GM20000 (cell line): ENCODE data around the gene IRAK1.

ENCODE experiments used
- DNase-seq: peaks from one replicate; pipeline ENCODE4 v3.0.0; 2012; ENCODE audit warnings: low spot score
- TF ChIP-seq, protein P1 (sequence below): IDR thresholded peaks from 2 replicates; pipeline ENCODE4 v1.5.1; 2012; ENCODE audit warnings: mild to moderate bottlenecking, control low read depth; ENCODE audit errors: extremely low read depth, missing control alignments

IRAK1 gene

GRCh38 chrX:154058214-154058997 lies 38.7 kb upstream of the IRAK1 start:
- DNase-seq, result no peak
- TF ChIP-seq, protein P1, sequence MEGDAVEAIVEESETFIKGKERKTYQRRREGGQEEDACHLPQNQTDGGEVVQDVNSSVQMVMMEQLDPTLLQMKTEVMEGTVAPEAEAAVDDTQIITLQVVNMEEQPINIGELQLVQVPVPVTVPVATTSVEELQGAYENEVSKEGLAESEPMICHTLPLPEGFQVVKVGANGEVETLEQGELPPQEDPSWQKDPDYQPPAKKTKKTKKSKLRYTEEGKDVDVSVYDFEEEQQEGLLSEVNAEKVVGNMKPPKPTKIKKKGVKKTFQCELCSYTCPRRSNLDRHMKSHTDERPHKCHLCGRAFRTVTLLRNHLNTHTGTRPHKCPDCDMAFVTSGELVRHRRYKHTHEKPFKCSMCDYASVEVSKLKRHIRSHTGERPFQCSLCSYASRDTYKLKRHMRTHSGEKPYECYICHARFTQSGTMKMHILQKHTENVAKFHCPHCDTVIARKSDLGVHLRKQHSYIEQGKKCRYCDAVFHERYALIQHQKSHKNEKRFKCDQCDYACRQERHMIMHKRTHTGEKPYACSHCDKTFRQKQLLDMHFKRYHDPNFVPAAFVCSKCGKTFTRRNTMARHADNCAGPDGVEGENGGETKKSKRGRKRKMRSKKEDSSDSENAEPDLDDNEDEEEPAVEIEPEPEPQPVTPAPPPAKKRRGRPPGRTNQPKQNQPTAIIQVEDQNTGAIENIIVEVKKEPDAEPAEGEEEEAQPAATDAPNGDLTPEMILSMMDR, result no peak

DNA sequence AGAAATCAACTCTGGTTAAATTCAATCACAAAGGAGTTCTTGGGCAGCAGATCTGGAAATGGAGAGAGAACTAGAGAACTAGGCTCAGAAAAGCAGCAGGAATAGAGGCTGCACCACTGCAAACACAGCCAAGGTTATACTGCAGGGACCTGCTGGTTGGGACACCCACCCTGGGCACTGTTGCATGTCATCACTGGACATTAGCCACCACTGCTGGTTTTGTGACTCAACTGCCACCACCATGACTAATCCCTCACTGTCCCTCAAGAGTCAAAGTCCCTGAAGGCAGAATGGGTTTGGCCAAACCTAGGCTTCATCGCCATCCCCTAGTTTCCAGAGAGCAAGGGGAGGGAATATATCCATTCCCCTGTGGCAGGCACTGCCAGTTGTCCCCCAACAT lies 38.1 kb upstream of the IRAK1 start:
- no peak for DNase-seq
- TF ChIP-seq, protein P1, result no peak

- DNase-seq, result no peak
- TF ChIP-seq, protein P1, result no peak
Observed at GRCh38 chrX:154056770-154057241, 37.1 kb upstream of the IRAK1 start.

GRCh38 chrX:154051201-154051810 lies 31.6 kb upstream of the IRAK1 start:
- peak; percentile 37 for DNase-seq
- TF ChIP-seq, protein P1, result peak; percentile 38

GRCh38 chrX:154050113-154050495 lies 30.4 kb upstream of the IRAK1 start:
- TF ChIP-seq, protein P1, result no peak
- no peak for DNase-seq

GRCh38 chrX:154049209-154050112 lies 29.8 kb upstream of the IRAK1 start:
- TF ChIP-seq, protein P1, result no peak
- no peak for DNase-seq
